IPS-18a (cell line): ENCODE results near the gene ABHD10.
A peak's percentile ranks its signal among the peaks of the same experiment; 100 is the strongest.

Experiments used
- H3K27ac ChIP-seq: one replicate; pipeline ENCODE4 v1.5.1; 2013; ENCODE audit warnings: low read length
- H3K27me3 ChIP-seq: one replicate; pipeline ENCODE4 v1.6.1; 2013; ENCODE audit warnings: mild to moderate bottlenecking, low read length; ENCODE audit not compliant: control insufficient read depth, insufficient read depth
- H3K36me3 ChIP-seq: one replicate; pipeline ENCODE4 v1.6.1; 2013; ENCODE audit warnings: low read depth, low read length; ENCODE audit not compliant: control insufficient read depth
- H3K4me1 ChIP-seq: one replicate; pipeline ENCODE4 v1.6.1; 2013; ENCODE audit warnings: low read depth, low read length; ENCODE audit not compliant: control insufficient read depth
- H3K4me3 ChIP-seq: one replicate; pipeline ENCODE4 v1.5.1; 2013; ENCODE audit warnings: low read length
- H3K9ac ChIP-seq: one replicate; pipeline ENCODE4 v1.6.1; 2013; ENCODE audit warnings: mild to moderate bottlenecking, low read length, moderate library complexity
- H3K9me3 ChIP-seq: one replicate; pipeline ENCODE4 v1.6.1; 2013; ENCODE audit warnings: low read depth, low read length; ENCODE audit not compliant: control insufficient read depth

ABHD10 gene

DNA sequence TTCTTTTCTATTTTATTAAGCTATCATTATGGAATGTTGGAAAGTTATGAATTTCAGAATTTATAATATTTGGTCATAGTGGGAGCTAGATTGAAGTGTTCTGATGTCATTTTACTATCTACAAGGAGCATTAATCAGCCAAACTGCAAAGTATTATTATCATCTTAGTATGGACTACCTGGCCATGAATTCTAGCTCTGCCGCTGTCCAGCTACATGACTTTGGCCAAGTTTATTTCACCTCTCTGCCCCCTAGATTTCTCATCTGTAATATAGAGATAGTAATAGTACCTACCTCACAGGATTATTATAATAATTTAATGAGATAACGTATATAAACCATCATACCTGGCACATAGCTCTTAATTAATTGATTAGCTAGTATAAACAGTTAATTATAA, 27.8 kb upstream of the ABHD10 start:
- Histone ChIP-seq H3K27me3 (no peaks in the 10 kb centered on the region), H3K9ac (no peak overlapping the region), H3K4me3 (no peak overlapping the region), H3K9me3 (no peaks in the 10 kb centered on the region), H3K36me3 (no peaks in the 10 kb centered on the region), H3K27ac (no peak overlapping the region), H3K4me1 (peaks cover 19% of the 10 kb centered on the region)

- no peaks in the 10 kb centered on the region for H3K36me3 ChIP-seq
These were observed 26.7 kb upstream of the ABHD10 start for GRCh38 chr3:111952086-111952485.

GRCh38 chr3:111952866-111953450, 25.9 kb upstream of the ABHD10 start:
- no peaks in the 10 kb centered on the region for H3K36me3 ChIP-seq
- no peak overlapping the region for H3K4me3 ChIP-seq
- H3K27me3 ChIP-seq: no peaks in the 10 kb centered on the region
- H3K4me1 ChIP-seq: peaks cover 37% of the 10 kb centered on the region
- H3K9ac ChIP-seq: no peak overlapping the region
- no peaks in the 10 kb centered on the region for H3K9me3 ChIP-seq
- no peak overlapping the region for H3K27ac ChIP-seq

More at GRCh38 chr3:111952086-111952485, 26.7 kb upstream of the ABHD10 start:
- Histone ChIP-seq H3K4me3 (no peak overlapping the region), H3K9me3 (no peaks in the 10 kb centered on the region), H3K4me1 (peaks cover 29% of the 10 kb centered on the region), H3K27me3 (no peaks in the 10 kb centered on the region), H3K9ac (no peak overlapping the region), H3K27ac (no peak overlapping the region)

GRCh38 chr3:111954228-111954990, 24.4 kb upstream of the ABHD10 start:
- Histone ChIP-seq H3K27ac (no peak overlapping the region), H3K36me3 (no peaks in the 10 kb centered on the region), H3K4me1 (peaks cover 50% of the 10 kb centered on the region), H3K4me3 (no peak overlapping the region), H3K9me3 (no peaks in the 10 kb centered on the region), H3K9ac (no peak overlapping the region), H3K27me3 (no peaks in the 10 kb centered on the region)

GRCh38 chr3:111955876-111956275, 22.9 kb upstream of the ABHD10 start:
- Histone ChIP-seq H3K27ac (no peak overlapping the region), H3K36me3 (no peaks in the 10 kb centered on the region), H3K9me3 (no peaks in the 10 kb centered on the region), H3K9ac (no peak overlapping the region), H3K4me1 (peaks cover 50% of the 10 kb centered on the region), H3K4me3 (no peak overlapping the region), H3K27me3 (no peaks in the 10 kb centered on the region)

DNA sequence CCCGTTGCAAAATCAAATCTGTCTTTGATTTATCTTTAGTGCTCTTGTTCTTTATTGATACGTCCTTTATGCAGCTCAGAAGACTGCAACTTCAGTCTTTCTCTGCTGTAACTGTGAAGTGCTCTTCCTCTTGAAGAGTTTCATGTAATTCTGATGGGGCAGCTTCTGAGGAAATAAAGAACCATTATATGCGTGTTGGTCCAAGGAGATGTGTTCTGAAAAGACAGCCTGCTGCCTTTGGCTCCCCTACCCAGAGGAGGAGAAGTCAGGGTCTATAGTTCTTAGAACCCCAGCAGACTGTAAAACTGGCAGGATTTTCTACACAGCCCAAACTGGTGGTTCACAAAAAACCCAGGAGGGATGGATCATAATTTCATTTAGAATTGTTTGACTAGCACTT, 22.4 kb upstream of the ABHD10 start:
- Histone ChIP-seq H3K4me1 (peaks cover 52% of the 10 kb centered on the region), H3K27me3 (no peaks in the 10 kb centered on the region), H3K36me3 (no peaks in the 10 kb centered on the region), H3K9ac (peak overlapping the region; percentile 18), H3K9me3 (no peaks in the 10 kb centered on the region), H3K27ac (peak overlapping the region; percentile 41), H3K4me3 (peak overlapping the region; percentile 6)

GRCh38 chr3:111956995-111957734, 21.7 kb upstream of the ABHD10 start:
- Histone ChIP-seq H3K27ac (peak overlapping the region; percentile 14), H3K36me3 (no peaks in the 10 kb centered on the region)

GRCh38 chr3:111961461-111962164, 17.2 kb upstream of the ABHD10 start:
- H3K27ac ChIP-seq: no peak overlapping the region
- no peak overlapping the region for H3K4me3 ChIP-seq
- no peaks in the 10 kb centered on the region for H3K36me3 ChIP-seq
- H3K27me3 ChIP-seq: no peaks in the 10 kb centered on the region
- no peaks in the 10 kb centered on the region for H3K9me3 ChIP-seq
- H3K9ac ChIP-seq: no peak overlapping the region
- H3K4me1 ChIP-seq: peaks cover 32% of the 10 kb centered on the region

More at GRCh38 chr3:111956995-111957734, 21.7 kb upstream of the ABHD10 start:
- no peaks in the 10 kb centered on the region for H3K9me3 ChIP-seq
- no peaks in the 10 kb centered on the region for H3K27me3 ChIP-seq
- peak overlapping the region; percentile 18 for H3K9ac ChIP-seq
- peaks cover 56% of the 10 kb centered on the region for H3K4me1 ChIP-seq
- H3K4me3 ChIP-seq: peak overlapping the region; percentile 6

GRCh38 chr3:111963424-111963823, 15.4 kb upstream of the ABHD10 start:
- Histone ChIP-seq H3K9ac (no peak overlapping the region), H3K36me3 (peaks cover 7% of the 10 kb centered on the region), H3K4me1 (peaks cover 21% of the 10 kb centered on the region), H3K4me3 (no peak overlapping the region), H3K27me3 (no peaks in the 10 kb centered on the region), H3K9me3 (no peaks in the 10 kb centered on the region), H3K27ac (no peak overlapping the region)

DNA sequence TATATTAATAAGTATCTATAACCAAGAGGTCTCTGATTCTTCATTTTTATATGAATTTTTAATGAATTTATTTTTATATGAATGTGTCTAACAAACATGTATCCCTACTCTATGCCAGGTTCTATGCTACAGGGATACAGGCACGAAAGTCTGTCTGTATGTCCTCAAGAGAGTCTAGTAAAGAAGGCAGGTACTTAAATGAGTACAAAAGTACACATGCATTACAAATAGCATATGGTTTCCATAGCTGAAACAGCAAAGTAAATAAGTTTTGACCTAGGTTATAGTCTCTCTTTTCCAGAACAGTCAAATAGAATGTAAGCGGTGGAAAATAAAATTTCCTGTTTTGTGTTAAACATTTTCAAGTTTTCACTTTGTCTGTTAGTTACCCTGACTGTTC, 13.3 kb upstream of the ABHD10 start:
- Histone ChIP-seq H3K4me1 (peaks cover 12% of the 10 kb centered on the region), H3K27ac (no peak overlapping the region), H3K27me3 (no peaks in the 10 kb centered on the region), H3K9me3 (no peaks in the 10 kb centered on the region), H3K9ac (no peak overlapping the region), H3K4me3 (no peak overlapping the region), H3K36me3 (peaks cover 12% of the 10 kb centered on the region)

- no peak overlapping the region for H3K27ac ChIP-seq
These were observed 11.8 kb upstream of the ABHD10 start for GRCh38 chr3:111967068-111967467.

More at GRCh38 chr3:111967068-111967467, 11.8 kb upstream of the ABHD10 start:
- peaks cover 12% of the 10 kb centered on the region for H3K36me3 ChIP-seq
- no peaks in the 10 kb centered on the region for H3K27me3 ChIP-seq
- no peaks in the 10 kb centered on the region for H3K9me3 ChIP-seq
- H3K9ac ChIP-seq: peak overlapping the region; percentile 1
- peaks cover 7% of the 10 kb centered on the region for H3K4me1 ChIP-seq
- no peak overlapping the region for H3K4me3 ChIP-seq
